ENCODE results near the gene C2orf81. TPM values are rescaled to one million over a fixed set of nuclear protein-coding genes. Genes with fewer than 3 reads are reported as not detected.

C2orf81 gene
- total RNA-seq, 1 experiment from 2014 or later: not detected

GRCh38 chr2:74383254-74383653 is 38.2 kb downstream of the C2orf81 start:
- H3K36me3 ChIP-seq: peaks cover 10% of the 10 kb centered on the region
- H3K27me3 ChIP-seq: no peaks in the 10 kb centered on the region
- H3K9me3 ChIP-seq: no peaks in the 10 kb centered on the region
- no peak overlapping the region for H3K4me3 ChIP-seq
- DNase-seq: peak; percentile 11

DNA sequence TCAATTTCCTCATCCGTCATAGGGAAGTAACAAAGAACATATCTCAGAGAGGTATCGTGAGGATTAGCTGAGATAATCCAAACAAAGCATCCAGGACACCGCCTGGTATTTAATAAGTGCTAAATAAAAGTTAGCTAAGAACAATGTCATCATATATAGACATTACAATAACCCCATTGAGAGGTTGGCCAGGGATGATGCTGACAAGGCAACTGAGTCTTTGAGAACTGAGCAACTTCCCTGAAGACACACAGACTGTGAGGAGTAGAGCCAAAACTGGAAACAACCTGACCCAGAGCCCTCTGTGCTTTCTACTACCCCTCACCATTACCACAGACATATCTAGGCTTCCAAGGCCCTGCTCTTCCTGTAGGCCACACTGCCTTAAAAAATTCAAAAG is 39.7 kb downstream of the C2orf81 start:
- Histone ChIP-seq H3K9me3 (no peaks in the 10 kb centered on the region), H3K27me3 (no peaks in the 10 kb centered on the region), H3K36me3 (peaks cover 16% of the 10 kb centered on the region), H3K4me3 (no peak overlapping the region)
- no peak for DNase-seq

- DNase-seq: peak; percentile 59
- H3K27me3 ChIP-seq: no peaks in the 10 kb centered on the region
- H3K4me3 ChIP-seq: no peak within 1 kb of the TSS
- H3K9me3 ChIP-seq: no peaks in the 10 kb centered on the region
- peaks cover 16% of the 10 kb centered on the region for H3K36me3 ChIP-seq
These were observed 41.3 kb downstream of the C2orf81 start, which contains the start of gene DCTN1 for GRCh38 chr2:74379851-74380789. TSS of gene DCTN1 (minus strand) at chr2:74380311. CDS start at chr2:74380037, 274 bp downstream.

DNA sequence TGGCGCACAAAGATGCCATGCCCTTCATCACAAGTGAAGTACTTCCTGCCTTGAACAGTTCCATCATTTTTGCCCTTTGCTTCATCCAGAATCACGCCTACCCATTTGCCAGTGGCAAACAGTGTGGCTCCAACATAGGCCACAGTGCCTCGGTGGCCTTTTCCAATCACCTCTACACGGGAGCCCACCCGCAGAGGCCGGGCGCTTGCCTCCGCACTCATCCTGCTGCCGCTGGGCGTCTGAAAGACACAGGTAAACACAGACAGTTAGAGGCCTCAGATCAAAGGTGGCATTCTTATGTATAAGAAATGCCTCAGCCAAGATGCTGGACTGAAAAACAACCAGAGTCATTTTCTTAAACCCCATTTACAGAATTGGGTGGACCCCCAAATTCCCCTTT is 43.4 kb downstream of the C2orf81 start:
- peaks cover 11% of the 10 kb centered on the region for H3K36me3 ChIP-seq
- H3K27me3 ChIP-seq: no peaks in the 10 kb centered on the region
- no peaks in the 10 kb centered on the region for H3K9me3 ChIP-seq
- H3K4me3 ChIP-seq: no peak overlapping the region
- DNase-seq: no peak

- no peak for DNase-seq
- H3K27me3 ChIP-seq: no peaks in the 10 kb centered on the region
- H3K9me3 ChIP-seq: no peaks in the 10 kb centered on the region
- peaks cover 7% of the 10 kb centered on the region for H3K36me3 ChIP-seq
- H3K4me3 ChIP-seq: no peak overlapping the region
These were observed 45.6 kb downstream of the C2orf81 start for GRCh38 chr2:74375838-74376237.

DNA sequence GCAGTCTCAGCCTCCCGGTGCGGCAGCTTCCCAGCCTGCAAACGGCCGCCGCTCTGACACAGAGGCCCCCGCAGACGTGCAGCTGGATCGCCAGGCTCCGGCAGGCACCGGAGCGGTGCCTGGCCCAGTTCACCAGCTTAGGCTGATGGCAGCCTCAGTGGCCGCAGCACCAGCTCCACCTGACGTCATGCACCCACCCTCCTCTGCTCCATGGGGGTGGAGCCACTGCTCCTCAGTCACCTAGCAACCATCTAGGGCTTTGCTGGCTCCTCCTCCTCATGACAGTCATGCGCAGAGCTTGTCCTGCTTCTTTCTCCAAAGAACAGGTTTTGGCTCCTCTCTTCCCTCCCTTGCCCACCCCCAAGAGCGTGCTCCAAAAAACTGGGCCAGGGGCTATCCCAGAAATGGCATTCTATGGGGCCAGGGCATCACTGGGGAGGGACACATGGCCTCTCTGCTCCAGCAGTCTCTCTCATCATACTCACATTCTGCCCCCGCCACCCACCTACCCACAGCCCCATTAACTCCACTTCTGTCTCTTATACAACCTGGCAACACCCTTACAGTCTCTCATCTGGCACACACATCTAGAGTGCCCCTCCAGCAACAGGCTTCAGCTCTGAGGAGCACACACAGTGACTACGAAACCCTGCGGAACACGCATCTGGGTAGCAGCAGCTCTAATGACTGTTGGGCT is 46.8 kb downstream of the C2orf81 start:
- H3K36me3 ChIP-seq: peaks cover 13% of the 10 kb centered on the region
- H3K27me3 ChIP-seq: no peaks in the 10 kb centered on the region
- H3K9me3 ChIP-seq: no peaks in the 10 kb centered on the region
- no peak overlapping the region for H3K4me3 ChIP-seq
- DNase-seq: no peak

DNA sequence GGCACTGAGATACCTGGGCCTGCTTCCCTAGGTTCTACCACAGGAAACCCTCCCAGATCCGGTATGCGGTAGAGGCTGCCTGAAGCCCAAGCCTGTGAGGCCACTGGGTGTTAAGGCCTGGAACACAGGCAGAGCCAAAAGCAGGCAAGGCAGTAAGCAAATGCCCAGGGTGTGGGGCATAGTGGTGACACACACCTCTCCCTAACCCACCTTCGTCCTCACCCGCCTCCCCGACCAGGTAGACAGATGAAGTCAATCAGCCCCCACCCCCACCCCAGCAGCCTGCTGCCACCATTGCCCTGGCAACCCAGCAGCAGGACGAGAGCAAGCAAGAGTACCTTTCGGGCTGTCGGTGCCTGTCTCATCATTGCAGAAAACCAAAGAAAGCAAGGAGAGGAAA is 47.4 kb downstream of the C2orf81 start:
- Histone ChIP-seq H3K4me3 (no peak overlapping the region), H3K36me3 (peaks cover 13% of the 10 kb centered on the region)

GRCh38 chr2:74373221-74373676 is 48.2 kb downstream of the C2orf81 start:
- H3K4me3 ChIP-seq: no peak overlapping the region
- H3K9me3 ChIP-seq: no peaks in the 10 kb centered on the region
- DNase-seq: no peak
- peaks cover 13% of the 10 kb centered on the region for H3K36me3 ChIP-seq
- H3K27me3 ChIP-seq: no peaks in the 10 kb centered on the region

More for the DNA sequence above, 47.4 kb downstream of the C2orf81 start:
- no peak for DNase-seq
- H3K27me3 ChIP-seq: no peaks in the 10 kb centered on the region
- no peaks in the 10 kb centered on the region for H3K9me3 ChIP-seq

DNA sequence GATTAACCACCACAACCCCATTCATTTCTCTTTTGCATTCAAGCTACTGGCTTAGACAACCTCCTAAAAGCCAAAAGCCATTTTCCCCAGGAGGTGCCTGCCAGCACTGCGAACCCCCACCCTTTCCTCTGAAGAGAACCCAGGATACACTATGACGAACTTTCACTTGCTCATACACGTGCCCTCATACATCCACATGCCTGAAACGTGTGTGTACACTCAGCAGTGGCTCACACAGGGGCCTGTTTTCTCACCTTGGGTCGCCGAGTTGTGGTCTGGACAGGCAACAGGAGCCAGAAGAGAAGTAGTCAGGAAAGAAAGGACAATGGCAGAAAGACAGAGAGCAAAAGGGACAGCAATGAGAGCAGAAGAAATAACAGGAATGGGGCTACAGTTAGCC is 48.7 kb downstream of the C2orf81 start:
- H3K27me3 ChIP-seq: no peaks in the 10 kb centered on the region
- DNase-seq: no peak
- H3K36me3 ChIP-seq: peaks cover 14% of the 10 kb centered on the region
- H3K9me3 ChIP-seq: no peaks in the 10 kb centered on the region
- H3K4me3 ChIP-seq: no peak overlapping the region

DNA sequence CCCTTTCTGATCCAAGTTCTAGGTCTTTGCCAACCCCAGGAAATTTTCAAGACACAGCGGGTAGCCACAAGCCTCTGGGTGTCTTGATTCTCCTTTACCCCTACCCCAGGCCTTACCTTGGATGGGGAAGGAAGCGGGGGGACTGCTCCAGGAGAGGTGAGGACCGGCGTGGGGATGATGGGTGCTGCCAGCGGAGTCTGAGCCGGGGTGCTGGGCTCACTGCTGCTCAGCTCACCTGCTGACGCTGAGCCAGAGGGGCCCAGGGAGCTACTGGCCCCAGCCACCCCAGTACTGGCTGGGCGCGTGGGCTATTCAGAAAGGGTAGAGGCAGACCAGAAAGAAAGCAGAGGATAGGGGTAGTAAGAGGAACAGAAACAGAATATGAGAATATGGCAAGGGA is 50.0 kb downstream of the C2orf81 start:
- no peak for DNase-seq
- Histone ChIP-seq H3K36me3 (peaks cover 16% of the 10 kb centered on the region), H3K4me3 (no peak overlapping the region), H3K27me3 (no peaks in the 10 kb centered on the region), H3K9me3 (no peaks in the 10 kb centered on the region)

DNA sequence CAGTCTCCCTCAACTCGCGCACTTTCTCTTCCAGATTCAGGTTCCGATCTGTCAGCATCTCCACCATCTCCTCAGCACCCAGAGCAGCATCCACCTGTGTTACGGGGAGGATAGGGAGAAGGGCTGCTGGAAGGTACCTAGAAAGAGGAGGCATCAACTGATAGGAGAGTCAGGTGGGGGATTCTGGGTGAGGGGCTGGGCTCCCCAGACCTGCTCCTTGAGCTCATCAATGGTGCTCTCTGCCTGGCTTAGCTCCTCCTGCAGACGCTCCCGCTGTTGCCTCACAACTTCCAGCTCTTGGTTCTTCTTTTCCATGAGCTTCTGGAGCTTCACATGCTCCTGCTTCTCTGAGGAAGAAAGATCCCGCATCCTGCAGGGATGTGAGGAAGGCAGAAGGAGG is 51.4 kb downstream of the C2orf81 start:
- no peak overlapping the region for H3K4me3 ChIP-seq
- no peaks in the 10 kb centered on the region for H3K9me3 ChIP-seq
- H3K27me3 ChIP-seq: no peaks in the 10 kb centered on the region
- H3K36me3 ChIP-seq: peaks cover 18% of the 10 kb centered on the region
- DNase-seq: no peak

- no peaks in the 10 kb centered on the region for H3K9me3 ChIP-seq
- no peak for DNase-seq
- no peaks in the 10 kb centered on the region for H3K27me3 ChIP-seq
- H3K36me3 ChIP-seq: peaks cover 30% of the 10 kb centered on the region
- H3K4me3 ChIP-seq: no peak overlapping the region
These were observed 52.9 kb downstream of the C2orf81 start for GRCh38 chr2:74368499-74368898.

GRCh38 chr2:74367789-74368188 is 53.6 kb downstream of the C2orf81 start:
- Histone ChIP-seq H3K9me3 (no peaks in the 10 kb centered on the region), H3K36me3 (peaks cover 32% of the 10 kb centered on the region), H3K27me3 (no peaks in the 10 kb centered on the region), H3K4me3 (no peak overlapping the region)
- no peak for DNase-seq

DNA sequence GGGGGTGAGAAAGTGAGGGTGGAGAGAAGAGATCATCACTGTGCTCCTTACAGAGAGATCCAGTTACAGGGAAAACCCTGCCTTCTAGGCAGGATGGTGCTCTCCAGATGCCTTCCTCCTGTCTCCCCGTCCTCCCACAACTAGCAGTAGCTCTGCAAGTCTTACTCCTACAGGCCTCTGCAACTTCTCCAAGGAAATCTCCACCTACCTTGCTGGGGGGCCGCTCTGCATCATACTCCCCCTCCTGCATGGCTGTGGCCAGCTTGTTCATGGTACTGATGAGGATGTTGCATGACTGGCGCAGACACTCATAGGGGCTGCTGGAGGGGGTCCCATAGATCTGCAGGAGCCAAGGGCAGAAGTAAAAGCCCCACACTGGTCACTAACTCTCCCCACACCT is 55.4 kb downstream of the C2orf81 start:
- Histone ChIP-seq H3K36me3 (peaks cover 34% of the 10 kb centered on the region), H3K4me3 (no peak overlapping the region), H3K27me3 (no peaks in the 10 kb centered on the region), H3K9me3 (no peaks in the 10 kb centered on the region)
- DNase-seq: no peak

- H3K36me3 ChIP-seq: peaks cover 30% of the 10 kb centered on the region
- no peak for DNase-seq
- no peak overlapping the region for H3K4me3 ChIP-seq
- no peaks in the 10 kb centered on the region for H3K27me3 ChIP-seq
- H3K9me3 ChIP-seq: no peaks in the 10 kb centered on the region
These were observed 56.6 kb downstream of the C2orf81 start for GRCh38 chr2:74364533-74365505.
